SH-SY5Y (cell line): ENCODE measurements around the gene CTNNA3.

Experiments
- GATA2 ChIP-seq: IDR thresholded peaks from 2 replicates; pipeline ENCODE4 v1.6.1; 2011; ENCODE audit warnings: mild to moderate bottlenecking, low read depth, low read length
- GATA3 ChIP-seq: IDR thresholded peaks from 2 replicates; pipeline ENCODE4 v1.6.1; 2011; ENCODE audit warnings: low read depth, mild to moderate bottlenecking, low read length, moderate library complexity

The CTNNA3 gene

GRCh38 chr10:66651308-66652082 lies 1044.5 kb downstream of the CTNNA3 start:
- TF ChIP-seq GATA2 (no peak), GATA3 (no peak)

DNA sequence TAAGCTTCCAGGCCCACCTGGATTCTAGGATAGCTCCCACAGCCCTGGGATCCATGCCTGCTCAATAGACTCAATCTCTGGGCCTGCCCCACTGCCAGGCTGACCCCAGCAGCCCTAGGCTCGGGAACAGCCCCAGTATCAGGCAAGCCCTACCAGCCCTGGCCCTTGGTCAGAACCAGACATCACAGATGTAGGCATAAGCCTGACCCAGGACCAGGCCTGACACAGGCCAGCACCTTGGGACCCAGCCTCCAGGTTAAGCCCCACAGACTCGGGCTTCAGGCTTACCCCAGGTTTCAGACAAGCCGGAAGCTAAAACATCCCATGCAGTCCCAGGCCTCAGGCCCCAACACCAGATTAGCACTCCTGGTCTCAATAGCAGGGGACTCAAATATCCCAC lies 1046.4 kb downstream of the CTNNA3 start:
- TF ChIP-seq GATA3 = no peak
- no peak for TF ChIP-seq GATA2

GRCh38 chr10:66642217-66642616 lies 1053.8 kb downstream of the CTNNA3 start:
- TF ChIP-seq GATA3 (no peak), GATA2 (no peak)

DNA sequence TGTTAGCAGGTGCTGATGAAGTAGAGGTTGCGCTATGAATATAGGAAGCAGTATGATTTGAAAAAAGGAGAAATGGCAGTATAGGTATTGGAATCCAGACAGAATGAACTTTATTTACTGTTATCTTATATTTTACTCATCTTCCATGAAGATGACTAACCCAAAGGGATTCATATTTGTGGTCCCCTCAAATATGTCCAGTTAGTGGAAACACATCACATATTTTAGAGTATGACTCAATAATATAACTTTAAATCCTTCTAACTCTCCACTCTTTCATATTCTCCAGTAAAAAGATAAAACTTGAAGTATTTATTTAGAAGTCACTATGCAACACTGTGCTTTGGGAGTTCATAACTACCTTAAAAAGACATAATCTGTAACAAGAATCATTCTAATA lies 1056.6 kb downstream of the CTNNA3 start:
- TF ChIP-seq GATA2 (no peak), GATA3 (no peak)

GRCh38 chr10:66637273-66638036 lies 1058.5 kb downstream of the CTNNA3 start:
- no peak for TF ChIP-seq GATA2
- TF ChIP-seq GATA3 = no peak

GRCh38 chr10:66629996-66630395 lies 1066.0 kb downstream of the CTNNA3 start:
- TF ChIP-seq GATA3 (no peak), GATA2 (no peak)

- TF ChIP-seq GATA2 (no peak), GATA3 (no peak)
Observed at GRCh38 chr10:66627156-66627555, 1068.8 kb downstream of the CTNNA3 start.

DNA sequence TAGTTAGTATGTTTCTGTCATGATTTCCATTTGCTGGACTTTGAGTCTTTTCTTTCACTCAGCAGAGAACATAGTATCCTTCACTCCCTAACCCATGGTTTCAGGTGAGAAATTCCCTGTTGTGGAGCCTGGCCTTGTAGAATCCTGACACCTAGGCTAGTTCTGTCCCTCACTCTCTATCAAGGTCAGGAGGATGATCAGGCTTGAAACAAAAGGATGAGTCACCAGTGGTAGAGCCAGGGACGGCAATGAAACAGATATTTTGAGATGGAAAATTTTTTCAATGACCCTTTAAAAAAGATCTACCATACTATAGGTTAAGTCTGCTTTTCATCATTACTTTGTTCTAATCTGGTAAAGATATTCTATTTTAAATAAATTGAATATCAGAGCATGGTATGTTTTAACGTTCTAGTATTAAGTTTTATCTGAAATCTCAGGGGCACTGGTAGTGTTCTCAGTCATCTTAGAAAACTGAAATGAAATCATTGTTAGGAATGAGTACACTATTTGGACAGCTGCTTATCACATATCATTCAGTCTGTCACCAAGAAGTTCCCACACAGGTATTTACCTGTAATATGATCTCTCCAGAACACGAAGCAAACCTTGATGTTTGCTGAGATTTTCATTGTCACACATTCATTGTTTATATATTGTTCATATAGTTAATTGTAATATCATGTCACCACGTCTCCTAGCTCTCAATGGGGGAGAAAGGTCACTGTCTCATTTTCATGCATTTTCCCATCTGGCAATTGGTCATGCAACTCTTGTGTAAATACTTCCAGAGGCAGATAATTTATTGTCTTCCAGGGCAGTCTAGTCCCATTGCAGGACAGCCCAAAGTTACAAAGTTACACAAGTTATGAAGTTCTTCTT lies 1070.0 kb downstream of the CTNNA3 start:
- no peak for TF ChIP-seq GATA2
- TF ChIP-seq GATA3 = no peak

- TF ChIP-seq GATA3 (no peak), GATA2 (no peak)
Observed at GRCh38 chr10:66622050-66622449, 1073.9 kb downstream of the CTNNA3 start.

- no peak for TF ChIP-seq GATA2
- no peak for TF ChIP-seq GATA3
Observed at GRCh38 chr10:66604195-66604594, 1091.8 kb downstream of the CTNNA3 start.

DNA sequence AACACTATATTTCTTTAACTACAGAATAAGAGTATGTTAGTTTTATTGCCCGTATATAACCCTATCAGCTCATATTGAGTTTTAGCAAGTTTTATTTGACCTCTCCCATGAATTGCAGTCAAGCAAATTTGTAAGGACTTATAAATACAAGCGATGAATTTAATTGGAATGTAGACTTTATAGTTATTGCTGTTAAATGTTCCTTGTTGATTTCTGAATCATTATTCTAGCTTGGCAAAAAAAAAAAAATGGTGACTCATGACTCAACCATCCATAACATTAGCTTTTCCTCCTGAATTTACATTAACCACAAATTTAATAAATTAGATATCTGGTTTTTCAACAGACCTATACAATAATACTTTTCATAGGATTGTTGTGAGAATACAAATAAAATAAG lies 1104.1 kb downstream of the CTNNA3 start:
- TF ChIP-seq GATA2 = no peak
- no peak for TF ChIP-seq GATA3

DNA sequence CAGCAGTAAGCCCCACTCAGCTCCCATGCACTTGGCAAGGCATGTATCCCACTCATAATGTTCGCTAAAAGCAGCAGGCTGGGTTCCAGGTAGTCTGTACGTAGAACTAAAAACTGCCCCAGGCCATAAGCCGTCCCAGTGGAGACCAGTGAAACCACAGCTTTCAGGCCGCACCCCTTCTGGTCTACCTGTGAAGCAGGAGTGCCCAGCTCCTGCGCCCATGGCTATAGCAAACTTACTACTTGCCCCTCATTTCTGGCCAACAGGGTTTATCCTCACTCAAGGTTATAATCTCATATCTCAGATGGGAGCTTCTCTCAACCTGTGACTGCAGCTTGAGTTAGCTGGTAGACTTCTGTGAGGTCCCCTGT lies 1108.3 kb downstream of the CTNNA3 start:
- TF ChIP-seq GATA2 (no peak), GATA3 (no peak)

DNA sequence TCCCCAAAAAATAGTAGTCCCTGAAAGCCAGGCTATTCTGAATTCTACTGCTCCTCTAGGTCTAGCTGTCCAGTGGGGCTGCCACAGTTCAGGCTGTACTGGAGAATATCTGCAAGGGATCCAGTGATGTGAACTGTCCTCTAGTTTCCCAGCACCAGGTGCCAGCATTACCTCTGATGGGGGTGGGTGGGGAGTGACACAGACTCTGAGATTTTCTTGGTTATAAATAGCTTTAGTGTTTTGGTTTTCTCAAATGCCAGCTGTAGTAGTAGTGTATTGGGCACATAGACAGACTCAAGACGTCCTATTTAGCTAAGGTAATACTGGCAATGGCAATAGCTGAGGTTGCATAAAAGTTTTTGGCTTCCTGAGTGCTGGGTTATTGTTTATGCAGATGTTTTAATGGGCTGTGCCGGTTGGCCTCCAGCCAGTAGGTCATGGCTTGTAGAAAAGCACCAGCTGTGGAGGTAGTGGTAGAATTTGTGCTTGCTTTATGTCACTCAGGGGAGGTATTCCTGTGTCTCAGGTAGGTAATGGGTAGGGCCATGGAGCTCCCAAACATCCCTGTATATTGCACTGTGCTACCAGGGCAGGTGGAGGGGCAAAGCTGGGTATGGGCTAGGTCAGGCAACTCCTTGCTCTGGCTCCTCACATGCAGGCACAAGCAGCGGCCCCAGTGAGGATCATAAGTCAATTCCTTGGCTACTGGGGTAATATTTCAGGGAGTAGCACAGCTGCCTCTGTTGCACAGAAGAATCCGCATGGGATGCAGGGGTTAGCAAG lies 1108.9 kb downstream of the CTNNA3 start:
- TF ChIP-seq GATA2 (no peak), GATA3 (no peak)

DNA sequence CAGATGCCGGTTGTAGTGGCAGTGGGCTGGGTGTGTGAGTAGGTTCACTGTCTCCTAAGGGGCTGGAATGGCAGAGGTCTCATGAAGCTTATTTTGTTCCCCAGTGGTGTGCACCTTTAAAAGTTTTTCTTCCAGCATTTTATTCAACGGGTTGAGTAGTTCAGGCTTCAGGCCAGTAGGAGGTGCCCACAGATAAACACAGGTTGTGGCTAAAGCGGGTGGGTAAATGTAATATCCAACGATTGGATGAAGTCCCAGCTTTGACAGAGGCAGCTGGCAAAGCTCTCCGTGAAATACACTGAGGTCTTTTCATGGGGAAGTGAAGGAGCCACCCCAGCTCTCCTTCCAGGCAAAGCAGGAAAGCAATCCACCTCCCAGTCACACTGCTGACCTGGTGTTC lies 1109.9 kb downstream of the CTNNA3 start:
- TF ChIP-seq GATA3 (no peak), GATA2 (no peak)
